Endothelial cell of umbilical vein (primary cell): ENCODE data around the gene LCNL1. TPM values are rescaled to one million over a fixed set of nuclear protein-coding genes. Genes with fewer than 3 reads are reported as not detected.

Experiments
- BruUV-seq: library from RNA; stranded (reverse); fragments of 400-500 nt; replicated peaks from 2 replicates; lab custom pipeline; 2021; lab: Mats Ljungman, UMichigan
- CTCF ChIA-PET: fragments of 300-600, 350-600 bp; sonication (Branson Sonifier 250); formaldehyde crosslinking; loops from one replicate; lab custom pipeline; 2021; ENCODE audit warnings: antibody characterized with exemption, inconsistent platforms; lab: Charles Lee
- POLR2A ChIA-PET: fragments of 300-600, 350-600 bp; sonication (Branson Sonifier 250); formaldehyde crosslinking; loops from one replicate; lab custom pipeline; 2021; ENCODE audit warnings: antibody characterized with exemption, inconsistent platforms; lab: Charles Lee
- DNase-seq: peaks from one replicate; pipeline ENCODE4 v3.0.0-alpha.2; 2011; ENCODE audit warnings: low read depth, low spot score
- FAIRE-seq: peaks from 2 replicates; lab custom pipeline; 2011; peaks lifted over from hg19 to GRCh38; lab: Jason Lieb, UNC
- H2AFZ ChIP-seq: 2 replicates; pipeline ENCODE4 v1.6.0; 2012; ENCODE audit warnings: low read depth, low read length, control low read depth, inconsistent platforms
- H3K27ac ChIP-seq: 2 replicates; pipeline ENCODE4 v1.5.1; 2011; ENCODE audit warnings: low read depth, mild to moderate bottlenecking, control low read depth, low read length, moderate library complexity; ENCODE audit not compliant: insufficient read depth
- H3K27me3 ChIP-seq, 2 experiments: 2 replicates each; pipeline versions ENCODE4 v1.6.0 to v1.6.1; 2011; ENCODE audit warnings: low read length in 2 of 2, mixed read lengths in 1 of 2; ENCODE audit not compliant: control insufficient read depth in 2 of 2, insufficient read depth in 2 of 2
- H3K36me3 ChIP-seq, 2 experiments: 2 replicates in 1 of 2; 3 replicates in 1 of 2; pipeline ENCODE4 v1.5.1; 2011; ENCODE audit warnings: low read length in 2 of 2, mild to moderate bottlenecking in 1 of 2, moderate library complexity in 1 of 2; ENCODE audit not compliant: control insufficient read depth in 2 of 2, insufficient read depth in 2 of 2; ENCODE audit errors: extremely low read depth in 1 of 2
- H3K4me1 ChIP-seq: 3 replicates; pipeline ENCODE4 v1.5.1; 2011; ENCODE audit warnings: mild to moderate bottlenecking, low read length; ENCODE audit not compliant: control insufficient read depth, insufficient read depth; ENCODE audit errors: extremely low read depth
- H3K4me2 ChIP-seq: 2 replicates; pipeline ENCODE4 v1.6.1; 2011; ENCODE audit warnings: low read length, control low read depth, mixed read lengths; ENCODE audit not compliant: insufficient read depth
- H3K4me3 ChIP-seq, 3 experiments: fragments of 200-600 bp in 1 of 3; sonication (generic), shearing (Covaris generic) in 1 of 3; replicated peaks in 1 of 3; 2 replicates each; pipeline ENCODE4 v1.5.1; 2011 to 2016; ENCODE audit warnings: control low read depth in 3 of 3, low read length in 3 of 3, mild to moderate bottlenecking in 2 of 3, inconsistent platforms in 1 of 3, low read depth in 1 of 3, moderate library complexity in 1 of 3; ENCODE audit not compliant: insufficient read depth in 1 of 3
- H3K79me2 ChIP-seq: 2 replicates; pipeline ENCODE4 v1.6.0; 2012; ENCODE audit warnings: low read length, inconsistent platforms; ENCODE audit not compliant: control insufficient read depth, insufficient read depth
- H3K9ac ChIP-seq: replicated peaks from 2 replicates; pipeline ENCODE3; 2011; ENCODE audit warnings: low read length, control low read depth; ENCODE audit not compliant: insufficient read depth; ENCODE audit errors: extremely low read depth
- H3K9me1 ChIP-seq: replicated peaks from 3 replicates; pipeline ENCODE4 v1.6.0; 2011; ENCODE audit warnings: mild to moderate bottlenecking, low read length; ENCODE audit not compliant: control insufficient read depth, insufficient read depth; ENCODE audit errors: extremely low read depth
- H3K9me3 ChIP-seq: replicated peaks from 2 replicates; pipeline ENCODE4 v1.5.1; 2012; ENCODE audit warnings: low read length, inconsistent platforms; ENCODE audit not compliant: control insufficient read depth, insufficient read depth
- H4K20me1 ChIP-seq: replicated peaks from 2 replicates; pipeline ENCODE3; 2011; ENCODE audit warnings: mild to moderate bottlenecking, low read length; ENCODE audit not compliant: control insufficient read depth, insufficient read depth; ENCODE audit errors: extremely low read depth
- EZH2 ChIP-seq: IDR thresholded peaks from 2 replicates; pipeline ENCODE4 v1.6.1; 2012; ENCODE audit warnings: borderline replicate concordance, low read depth, mild to moderate bottlenecking, moderate library complexity, low read length, inconsistent platforms; ENCODE audit not compliant: severe bottlenecking
- FOS ChIP-seq: IDR thresholded peaks from 2 replicates; pipeline ENCODE4 v1.6.1; 2011; ENCODE audit warnings: mild to moderate bottlenecking, low read length, moderate library complexity, borderline replicate concordance; ENCODE audit not compliant: insufficient read depth
- GATA2 ChIP-seq: IDR thresholded peaks from 2 replicates; pipeline ENCODE4 v1.7.0; 2011; ENCODE audit warnings: low read depth, mild to moderate bottlenecking, moderate library complexity, mixed read lengths, low read length; ENCODE audit not compliant: insufficient read length, insufficient read depth
- JUN ChIP-seq: IDR thresholded peaks from 2 replicates; pipeline ENCODE4 v1.6.1; 2011; ENCODE audit warnings: borderline replicate concordance, low read depth; ENCODE audit not compliant: insufficient read length, insufficient read depth
- MAX ChIP-seq: IDR thresholded peaks from 2 replicates; pipeline ENCODE4 v1.6.1; 2011; ENCODE audit not compliant: insufficient read depth, insufficient read length
- MYC ChIP-seq: IDR thresholded peaks from one replicate; pipeline ENCODE4 v1.6.1; 2011; ENCODE audit warnings: mild to moderate bottlenecking, low read depth, low read length
- POLR2A ChIP-seq: IDR thresholded peaks from 2 replicates; pipeline ENCODE4 v1.6.1; 2012; ENCODE audit warnings: low read depth, mild to moderate bottlenecking, control low read depth, low read length
- POLR2AphosphoS5 ChIP-seq: IDR thresholded peaks from 2 replicates; pipeline ENCODE4 v1.6.1; 2012; ENCODE audit warnings: low read depth, mild to moderate bottlenecking, control low read depth, low read length, moderate library complexity; ENCODE audit not compliant: insufficient read depth
- dilution Hi-C: fragments of 300-500 bp; cut with MboI; formaldehyde crosslinking; loops from one replicate; pipeline ENCODE4 v1.15.0; 2019; ENCODE audit warnings: low sequenced_read_pairs; ENCODE audit not compliant: extremely low pct_ligation_motif_present
- intact Hi-C: fragments of 100-400 bp; cut with micrococcal nuclease; formaldehyde crosslinking; loops from one replicate; pipeline ENCODE4 v1.10.0; 2022
- polyA plus RNA-seq, 4 experiments: library from polyadenylated mRNA; depleted of rRNA in 3 of 4; stranded (reverse) in 3 of 4; unstranded in 1 of 4; fragments of >200 nt; gene quantifications; 2 replicates each; pipeline versions ENCODE4 v1.2.1 to v1.2.3, GENCODE V29; 2011 to 2012; ENCODE audit warnings: missing spikeins in 1 of 4
- total RNA-seq: library from RNA; stranded (reverse); gene quantifications from 2 replicates; pipeline ENCODE4 v1.2.3, GENCODE V29; 2021
- TF ChIP-seq, protein P1 (sequence below), 2 donors: IDR thresholded peaks; 1 replicate in 1 of 2; 2 replicates in 1 of 2; pipeline ENCODE4 v1.5.1; 2011; ENCODE audit warnings: low read length in 2 of 2, mild to moderate bottlenecking in 2 of 2, moderate library complexity in 2 of 2, control low read depth in 1 of 2, inconsistent platforms in 1 of 2, low read depth in 1 of 2; ENCODE audit not compliant: insufficient read depth in 1 of 2; ENCODE audit errors: extremely low read depth in 1 of 2

The LCNL1 gene
- total and polyA plus RNA-seq, 2 donors (not counting 3 experiments of a cell fraction or from before 2014, with no cell fraction given): not detected

GRCh38 chr9:137007108-137007815 lies 24.5 kb downstream of the LCNL1 start:
- intact Hi-C loops: no loop called here
- Histone ChIP-seq H4K20me1 (no peaks in the 10 kb centered on the region), H3K9ac (no peak overlapping the region), H3K27me3 (no peaks in the 10 kb centered on the region), H3K4me1 (no peaks in the 10 kb centered on the region), H3K36me3 (no peaks in the 10 kb centered on the region), H3K9me1 (no peaks in the 10 kb centered on the region), H3K9me3 (no peaks in the 10 kb centered on the region), H3K27ac (no peak overlapping the region), H2AFZ (no peak overlapping the region), H3K79me2 (no peaks in the 10 kb centered on the region), H3K4me3 (no peak overlapping the region), H3K4me2 (no peak overlapping the region)
- DNase-seq: no peak
- dilution Hi-C loops: no loop called here
- POLR2A ChIA-PET: no interaction called here
- CTCF ChIA-PET: interaction anchor here (2.0 kb wide), 1 partner anchor 22 kb away, joined by 5 read pairs; no protein-coding TSS in a partner anchor
- TF ChIP-seq POLR2A (no peak), FOS (no peak), MYC (no peak), GATA2 (no peak), JUN (no peak), MAX (no peak), EZH2 (no peak), POLR2AphosphoS5 (no peak)
- TF ChIP-seq, protein P1, sequence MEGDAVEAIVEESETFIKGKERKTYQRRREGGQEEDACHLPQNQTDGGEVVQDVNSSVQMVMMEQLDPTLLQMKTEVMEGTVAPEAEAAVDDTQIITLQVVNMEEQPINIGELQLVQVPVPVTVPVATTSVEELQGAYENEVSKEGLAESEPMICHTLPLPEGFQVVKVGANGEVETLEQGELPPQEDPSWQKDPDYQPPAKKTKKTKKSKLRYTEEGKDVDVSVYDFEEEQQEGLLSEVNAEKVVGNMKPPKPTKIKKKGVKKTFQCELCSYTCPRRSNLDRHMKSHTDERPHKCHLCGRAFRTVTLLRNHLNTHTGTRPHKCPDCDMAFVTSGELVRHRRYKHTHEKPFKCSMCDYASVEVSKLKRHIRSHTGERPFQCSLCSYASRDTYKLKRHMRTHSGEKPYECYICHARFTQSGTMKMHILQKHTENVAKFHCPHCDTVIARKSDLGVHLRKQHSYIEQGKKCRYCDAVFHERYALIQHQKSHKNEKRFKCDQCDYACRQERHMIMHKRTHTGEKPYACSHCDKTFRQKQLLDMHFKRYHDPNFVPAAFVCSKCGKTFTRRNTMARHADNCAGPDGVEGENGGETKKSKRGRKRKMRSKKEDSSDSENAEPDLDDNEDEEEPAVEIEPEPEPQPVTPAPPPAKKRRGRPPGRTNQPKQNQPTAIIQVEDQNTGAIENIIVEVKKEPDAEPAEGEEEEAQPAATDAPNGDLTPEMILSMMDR (IDR thresholded peaks at IDR 0.05; ENCODE audit: extremely low read depth in 1 of 2, insufficient read depth in 1 of 2, low read depth in 1 of 2, low read length in 2 of 2): no peak
- BruUV-seq: no TSS peak
- no peak for FAIRE-seq
